HEK293 (cell line): ENCODE measurements around the gene PRAC2.

Experiments used
- CTCF ChIA-PET: fragments of 350-600 bp; formaldehyde crosslinking; extraction: SDS; loops from one replicate; lab custom pipeline; 2021; ENCODE audit warnings: antibody characterized with exemption; lab: Yijun Ruan, JAX
- POLR2A ChIA-PET: fragments of 300-600 bp; formaldehyde crosslinking; extraction: SDS; loops from one replicate; lab custom pipeline; 2020; ENCODE audit warnings: antibody characterized with exemption, inconsistent platforms; lab: Yijun Ruan, JAX
- H3K27ac ChIP-seq: fragments of 200-500 bp; sonication (Bioruptor generic); 2 replicates; pipeline ENCODE4 v1.5.1; 2014; ENCODE audit warnings: low read depth, low read length, control low read depth, inconsistent platforms; ENCODE audit errors: extremely low read depth
- H3K36me3 ChIP-seq, 2 experiments: fragments of 200-500 bp in 1 of 2; sonication (Bioruptor generic) in 1 of 2; 1 replicate in 1 of 2; 2 replicates in 1 of 2; pipeline ENCODE4 v1.5.1; 2014 to 2017; ENCODE audit warnings: inconsistent platforms in 2 of 2, low read length in 2 of 2; ENCODE audit not compliant: control insufficient read depth in 2 of 2, insufficient read depth in 1 of 2
- H3K4me1 ChIP-seq: fragments of 200-500 bp; sonication (Bioruptor generic); 2 replicates; pipeline ENCODE4 v1.5.1; 2014; ENCODE audit warnings: mild to moderate bottlenecking, low read length, inconsistent platforms; ENCODE audit not compliant: control insufficient read depth, insufficient read depth
- H3K4me3 ChIP-seq: 2 replicates; pipeline ENCODE4 v1.5.1; 2011; ENCODE audit warnings: low read depth, mild to moderate bottlenecking, control low read depth, low read length, moderate library complexity
- H3K9me3 ChIP-seq: fragments of 200-500 bp; sonication (Bioruptor generic); 2 replicates; pipeline ENCODE4 v1.5.1; 2014; ENCODE audit warnings: low read depth, low read length, inconsistent platforms; ENCODE audit not compliant: control insufficient read depth, insufficient read depth
- HOXA7 ChIP-seq: sonication (generic); formaldehyde crosslinking; IDR thresholded peaks from 2 replicates; pipeline ENCODE4 v1.8.1; 2022; ENCODE audit warnings: missing genetic modification reagents, borderline replicate concordance
- IKZF3 ChIP-seq: fragments of 450-650 bp; IDR thresholded peaks from 2 replicates; pipeline ENCODE4 v1.5.0; 2018; ENCODE audit warnings: missing biosample characterization, mild to moderate bottlenecking, missing genetic modification characterization, moderate library complexity
- SCRT1 ChIP-seq: fragments of 450-650 bp; formaldehyde crosslinking; IDR thresholded peaks from 2 replicates; pipeline ENCODE4 v1.5.1; 2016; ENCODE audit warnings: missing biosample characterization, missing genetic modification characterization, borderline replicate concordance
- SCRT2 ChIP-seq: fragments of 450-650 bp; formaldehyde crosslinking; IDR thresholded peaks from 2 replicates; pipeline ENCODE4 v1.5.1; 2016; ENCODE audit warnings: missing biosample characterization, missing genetic modification characterization
- TRIM28 ChIP-seq: IDR thresholded peaks from 2 replicates; pipeline ENCODE4 v1.6.1; 2011; ENCODE audit warnings: low read length, control low read depth, borderline replicate concordance
- WT1 ChIP-seq: fragments of 450-650 bp; formaldehyde crosslinking; IDR thresholded peaks from 2 replicates; pipeline ENCODE4 v1.5.1; 2016; ENCODE audit warnings: missing biosample characterization, missing genetic modification characterization
- ZBTB44 ChIP-seq: fragments of 450-650 bp; IDR thresholded peaks from 2 replicates; pipeline ENCODE4 v1.5.1; 2018; ENCODE audit warnings: missing biosample characterization, mild to moderate bottlenecking, missing genetic modification characterization
- ZBTB49 ChIP-seq: fragments of 450-650 bp; formaldehyde crosslinking; IDR thresholded peaks from 2 replicates; pipeline ENCODE4 v1.5.1; 2016; ENCODE audit warnings: missing biosample characterization, missing genetic modification characterization, low read depth
- ZBTB7A ChIP-seq: fragments of 450-650 bp; formaldehyde crosslinking; IDR thresholded peaks from 2 replicates; pipeline ENCODE4 v1.5.1; 2016; ENCODE audit warnings: low read depth, missing biosample characterization, missing genetic modification characterization
- ZEB2 ChIP-seq: fragments of 450-650 bp; formaldehyde crosslinking; IDR thresholded peaks from 2 replicates; pipeline ENCODE4 v1.5.1; 2016; ENCODE audit warnings: missing biosample characterization, missing genetic modification characterization
- ZNF16 ChIP-seq: fragments of 450-650 bp; formaldehyde crosslinking; IDR thresholded peaks from 2 replicates; pipeline ENCODE4 v1.5.1; 2016; ENCODE audit warnings: low read depth, missing biosample characterization, missing genetic modification characterization
- ZNF169 ChIP-seq: fragments of 450-650 bp; formaldehyde crosslinking; IDR thresholded peaks from 2 replicates; pipeline ENCODE4 v1.5.1; 2016; ENCODE audit warnings: missing biosample characterization, missing genetic modification characterization
- ZNF248 ChIP-seq: fragments of 450-650 bp; formaldehyde crosslinking; IDR thresholded peaks from 2 replicates; pipeline ENCODE4 v1.5.1; 2017; ENCODE audit warnings: missing biosample characterization, missing genetic modification characterization
- ZNF354C ChIP-seq: fragments of 450-650 bp; formaldehyde crosslinking; IDR thresholded peaks from 2 replicates; pipeline ENCODE4 v1.5.1; 2016; ENCODE audit warnings: missing biosample characterization, missing genetic modification characterization, low read depth, borderline replicate concordance
- ZNF548 ChIP-seq: fragments of 450-650 bp; formaldehyde crosslinking; IDR thresholded peaks from 2 replicates; pipeline ENCODE4 v1.5.1; 2016; ENCODE audit warnings: missing biosample characterization, missing genetic modification characterization
- ZNF585B ChIP-seq: fragments of 450-650 bp; formaldehyde crosslinking; IDR thresholded peaks from 2 replicates; pipeline ENCODE4 v1.5.1; 2016; ENCODE audit warnings: missing biosample characterization, missing genetic modification characterization
- TF ChIP-seq, protein P1 (sequence below): fragments of 450-650 bp; formaldehyde crosslinking; IDR thresholded peaks from 2 replicates; pipeline ENCODE4 v1.5.1; 2016; ENCODE audit warnings: missing biosample characterization, missing genetic modification characterization
- TF ChIP-seq, protein P2 (sequence below): fragments of 450-650 bp; formaldehyde crosslinking; IDR thresholded peaks from 2 replicates; pipeline ENCODE4 v1.5.1; 2016; ENCODE audit warnings: missing biosample characterization, missing genetic modification characterization
- TF ChIP-seq, protein P3 (sequence below): fragments of 450-650 bp; formaldehyde crosslinking; IDR thresholded peaks from 2 replicates; pipeline ENCODE4 v1.5.1; 2017; ENCODE audit warnings: missing biosample characterization, missing genetic modification characterization
- TF ChIP-seq, protein P4 (sequence below): fragments of 450-650 bp; formaldehyde crosslinking; conservative IDR thresholded peaks from 2 replicates; pipeline ENCODE4 v1.5.1; 2016; ENCODE audit warnings: low read depth, missing biosample characterization, missing genetic modification characterization

The PRAC2 gene

DNA sequence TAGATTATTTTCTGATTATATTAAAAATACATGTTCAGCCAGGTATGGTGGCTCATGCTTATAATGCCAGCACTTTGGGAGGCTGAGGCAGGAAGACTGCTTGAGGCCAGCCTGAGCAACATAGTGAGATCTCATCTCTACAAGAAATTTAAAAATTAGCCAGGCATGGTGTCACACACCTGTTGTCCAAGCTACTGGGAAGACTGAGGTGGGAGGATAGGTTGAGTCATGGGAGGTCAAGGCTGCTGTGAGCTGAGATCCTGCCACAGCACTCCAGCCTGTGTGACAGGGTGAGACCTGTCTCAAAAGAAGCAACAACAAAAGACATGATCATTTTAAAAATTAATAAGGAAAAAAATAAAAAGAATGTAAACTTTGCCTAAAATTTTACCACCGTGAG lies 41.4 kb upstream of the PRAC2 start:
- Histone ChIP-seq H3K9me3 (no peaks in the 10 kb centered on the region), H3K36me3 (no peaks in the 10 kb centered on the region), H3K27ac (no peak overlapping the region), H3K4me1 (no peaks in the 10 kb centered on the region), H3K4me3 (no peak overlapping the region)
- ChIA-PET CTCF (interaction anchor here (0.5 to 17.1 kb wide), 11 partner anchors 10 to 511 kb away, joined by 3 to 365 read pairs (median 4); partner anchors contain the start of genes HOXB13 and PRAC2), POLR2A (no interaction called here)
- TF ChIP-seq, protein P1, sequence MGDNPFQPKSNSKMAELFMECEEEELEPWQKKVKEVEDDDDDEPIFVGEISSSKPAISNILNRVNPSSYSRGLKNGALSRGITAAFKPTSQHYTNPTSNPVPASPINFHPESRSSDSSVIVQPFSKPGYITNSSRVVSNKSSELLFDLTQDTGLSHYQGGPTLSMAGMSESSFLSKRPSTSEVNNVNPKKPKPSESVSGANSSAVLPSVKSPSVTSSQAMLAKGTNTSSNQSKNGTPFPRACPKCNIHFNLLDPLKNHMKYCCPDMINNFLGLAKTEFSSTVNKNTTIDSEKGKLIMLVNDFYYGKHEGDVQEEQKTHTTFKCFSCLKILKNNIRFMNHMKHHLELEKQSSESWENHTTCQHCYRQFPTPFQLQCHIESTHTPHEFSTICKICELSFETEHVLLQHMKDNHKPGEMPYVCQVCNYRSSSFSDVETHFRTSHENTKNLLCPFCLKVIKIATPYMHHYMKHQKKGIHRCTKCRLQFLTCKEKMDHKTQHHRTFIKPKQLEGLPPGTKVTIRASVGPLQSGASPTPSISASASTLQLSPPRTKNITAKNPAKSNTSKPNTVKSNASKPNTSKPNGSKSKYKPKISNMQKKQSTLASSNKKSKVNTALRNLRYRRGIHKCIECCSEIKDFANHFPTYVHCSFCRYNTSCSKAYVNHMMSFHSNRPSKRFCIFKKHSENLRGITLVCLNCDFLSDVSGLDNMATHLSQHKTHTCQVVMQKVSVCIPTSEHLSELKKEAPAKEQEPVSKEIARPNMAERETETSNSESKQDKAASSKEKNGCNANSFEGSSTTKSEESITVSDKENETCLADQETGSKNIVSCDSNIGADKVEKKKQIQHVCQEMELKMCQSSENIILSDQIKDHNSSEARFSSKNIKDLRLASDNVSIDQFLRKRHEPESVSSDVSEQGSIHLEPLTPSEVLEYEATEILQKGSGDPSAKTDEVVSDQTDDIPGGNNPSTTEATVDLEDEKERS (tag by site-specific recombination), result no peak
- TF ChIP-seq ZBTB49 (tag by site-specific recombination) (no peak), ZNF16 (tag by site-specific recombination) (no peak), ZBTB7A (tag by site-specific recombination) (no peak), SCRT2 (tag by site-specific recombination) (peak; percentile 57), ZNF548 (tag by site-specific recombination) (no peak), ZEB2 (tag by site-specific recombination) (no peak), ZBTB44 (tag by site-specific recombination) (no peak), WT1 (tag by site-specific recombination) (no peak), HOXA7 (CRISPR knock-in tag) (no peak), ZNF354C (tag by site-specific recombination) (no peak), SCRT1 (0 out of 2 replicates have a peak, but pooled peaks have one; percentile 25)
- TF ChIP-seq, protein P2, sequence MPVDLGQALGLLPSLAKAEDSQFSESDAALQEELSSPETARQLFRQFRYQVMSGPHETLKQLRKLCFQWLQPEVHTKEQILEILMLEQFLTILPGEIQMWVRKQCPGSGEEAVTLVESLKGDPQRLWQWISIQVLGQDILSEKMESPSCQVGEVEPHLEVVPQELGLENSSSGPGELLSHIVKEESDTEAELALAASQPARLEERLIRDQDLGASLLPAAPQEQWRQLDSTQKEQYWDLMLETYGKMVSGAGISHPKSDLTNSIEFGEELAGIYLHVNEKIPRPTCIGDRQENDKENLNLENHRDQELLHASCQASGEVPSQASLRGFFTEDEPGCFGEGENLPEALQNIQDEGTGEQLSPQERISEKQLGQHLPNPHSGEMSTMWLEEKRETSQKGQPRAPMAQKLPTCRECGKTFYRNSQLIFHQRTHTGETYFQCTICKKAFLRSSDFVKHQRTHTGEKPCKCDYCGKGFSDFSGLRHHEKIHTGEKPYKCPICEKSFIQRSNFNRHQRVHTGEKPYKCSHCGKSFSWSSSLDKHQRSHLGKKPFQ (tag by site-specific recombination), result no peak
- TF ChIP-seq, protein P3, sequence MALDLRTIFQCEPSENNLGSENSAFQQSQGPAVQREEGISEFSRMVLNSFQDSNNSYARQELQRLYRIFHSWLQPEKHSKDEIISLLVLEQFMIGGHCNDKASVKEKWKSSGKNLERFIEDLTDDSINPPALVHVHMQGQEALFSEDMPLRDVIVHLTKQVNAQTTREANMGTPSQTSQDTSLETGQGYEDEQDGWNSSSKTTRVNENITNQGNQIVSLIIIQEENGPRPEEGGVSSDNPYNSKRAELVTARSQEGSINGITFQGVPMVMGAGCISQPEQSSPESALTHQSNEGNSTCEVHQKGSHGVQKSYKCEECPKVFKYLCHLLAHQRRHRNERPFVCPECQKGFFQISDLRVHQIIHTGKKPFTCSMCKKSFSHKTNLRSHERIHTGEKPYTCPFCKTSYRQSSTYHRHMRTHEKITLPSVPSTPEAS (tag by site-specific recombination), result no peak

- H3K9me3 ChIP-seq, result no peaks in the 10 kb centered on the region
- CTCF ChIA-PET, result interaction anchor here (0.8 to 5.0 kb wide), 3 partner anchors 13 to 194 kb away, joined by 3 to 62 read pairs (median 3); no protein-coding TSS in a partner anchor
- H3K4me1 ChIP-seq, result no peaks in the 10 kb centered on the region
- H3K27ac ChIP-seq, result no peak overlapping the region
- no peaks in the 10 kb centered on the region for H3K36me3 ChIP-seq
- POLR2A ChIA-PET, result no interaction called here
- H3K4me3 ChIP-seq, result no peak overlapping the region
- TF ChIP-seq IKZF3 (tag by site-specific recombination) (no peak), TRIM28 (no peak), ZNF248 (no peak), ZNF585B (tag by site-specific recombination) (peak; percentile 30; the same call in 1 of the 2 replicates), ZNF169 (tag by site-specific recombination) (no peak)
- TF ChIP-seq, protein P4, sequence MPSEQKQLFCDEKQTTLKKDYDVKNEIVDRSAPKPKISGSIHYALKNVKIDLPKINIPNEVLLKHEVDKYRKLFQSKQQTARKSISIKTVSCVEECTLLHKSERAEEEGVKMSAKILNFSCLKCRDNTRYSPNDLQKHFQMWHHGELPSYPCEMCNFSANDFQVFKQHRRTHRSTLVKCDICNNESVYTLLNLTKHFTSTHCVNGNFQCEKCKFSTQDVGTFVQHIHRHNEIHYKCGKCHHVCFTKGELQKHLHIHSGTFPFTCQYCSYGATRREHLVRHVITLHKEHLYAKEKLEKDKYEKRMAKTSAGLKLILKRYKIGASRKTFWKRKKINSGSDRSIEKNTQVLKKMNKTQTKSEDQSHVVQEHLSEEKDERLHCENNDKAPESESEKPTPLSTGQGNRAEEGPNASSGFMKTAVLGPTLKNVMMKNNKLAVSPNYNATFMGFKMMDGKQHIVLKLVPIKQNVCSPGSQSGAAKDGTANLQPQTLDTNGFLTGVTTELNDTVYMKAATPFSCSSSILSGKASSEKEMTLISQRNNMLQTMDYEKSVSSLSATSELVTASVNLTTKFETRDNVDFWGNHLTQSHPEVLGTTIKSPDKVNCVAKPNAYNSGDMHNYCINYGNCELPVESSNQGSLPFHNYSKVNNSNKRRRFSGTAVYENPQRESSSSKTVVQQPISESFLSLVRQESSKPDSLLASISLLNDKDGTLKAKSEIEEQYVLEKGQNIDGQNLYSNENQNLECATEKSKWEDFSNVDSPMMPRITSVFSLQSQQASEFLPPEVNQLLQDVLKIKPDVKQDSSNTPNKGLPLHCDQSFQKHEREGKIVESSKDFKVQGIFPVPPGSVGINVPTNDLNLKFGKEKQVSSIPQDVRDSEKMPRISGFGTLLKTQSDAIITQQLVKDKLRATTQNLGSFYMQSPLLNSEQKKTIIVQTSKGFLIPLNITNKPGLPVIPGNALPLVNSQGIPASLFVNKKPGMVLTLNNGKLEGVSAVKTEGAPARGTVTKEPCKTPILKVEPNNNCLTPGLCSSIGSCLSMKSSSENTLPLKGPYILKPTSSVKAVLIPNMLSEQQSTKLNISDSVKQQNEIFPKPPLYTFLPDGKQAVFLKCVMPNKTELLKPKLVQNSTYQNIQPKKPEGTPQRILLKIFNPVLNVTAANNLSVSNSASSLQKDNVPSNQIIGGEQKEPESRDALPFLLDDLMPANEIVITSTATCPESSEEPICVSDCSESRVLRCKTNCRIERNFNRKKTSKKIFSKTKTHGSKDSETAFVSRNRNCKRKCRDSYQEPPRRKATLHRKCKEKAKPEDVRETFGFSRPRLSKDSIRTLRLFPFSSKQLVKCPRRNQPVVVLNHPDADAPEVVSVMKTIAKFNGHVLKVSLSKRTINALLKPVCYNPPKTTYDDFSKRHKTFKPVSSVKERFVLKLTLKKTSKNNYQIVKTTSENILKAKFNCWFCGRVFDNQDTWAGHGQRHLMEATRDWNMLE (tag by site-specific recombination), result no peak
Observed at GRCh38 chr17:48690655-48691054, 32.3 kb upstream of the PRAC2 start.
